Esophagus squamous epithelium (tissue), 5 donors: ENCODE measurements around the gene ALDH1L1. TPM values are rescaled to one million over a fixed set of nuclear protein-coding genes. Genes with fewer than 3 reads are reported as not detected.

ENCODE experiments used
- DNase-seq: peaks from one replicate; lab custom pipeline; 2025; lab: John Stamatoyannopoulos, UW
- H3K27ac ChIP-seq, 4 donors: fragments of 200-600 bp; sonication (generic); one replicate each; pipeline ENCODE4 v1.5.1; 2016 to 2019; ENCODE audit warnings: mild to moderate bottlenecking in 1 of 4
- H3K27me3 ChIP-seq, 4 donors: fragments of 200-600 bp; sonication (generic); 1 replicate in 3 of 4; 2 replicates in 1 of 4; pipeline versions ENCODE4 v1.5.1 to v1.6.0; 2017 to 2021; ENCODE audit warnings: antibody characterized with exemption in 1 of 4
- H3K36me3 ChIP-seq, 3 donors: fragments of 200-600 bp; sonication (generic); one replicate each; pipeline ENCODE4 v1.5.1; 2016 to 2019
- H3K4me1 ChIP-seq, 3 donors: fragments of 200-600 bp; sonication (generic); one replicate each; pipeline ENCODE4 v1.5.1; 2017 to 2019
- H3K4me3 ChIP-seq, 4 donors: fragments of 200-600 bp; sonication (generic); 1 replicate in 3 of 4; 2 replicates in 1 of 4; pipeline ENCODE4 v1.5.1; 2016 to 2019; ENCODE audit warnings: mild to moderate bottlenecking in 2 of 4, moderate library complexity in 1 of 4
- H3K9me3 ChIP-seq, 3 donors: fragments of 200-600 bp; sonication (generic); one replicate each; pipeline ENCODE4 v1.5.1; 2016 to 2019
- CTCF ChIP-seq, 6 experiments: fragments of 450-650 bp in 4 of 6; fragments of 200-600 bp in 2 of 6; sonication (generic) in 2 of 6; IDR thresholded peaks; one replicate each; pipeline ENCODE4 v1.5.1; 2016 to 2019; ENCODE audit warnings: antibody characterized with exemption in 6 of 6, mild to moderate bottlenecking in 4 of 6, moderate library complexity in 4 of 6
- POLR2A ChIP-seq, 4 donors: fragments of 450-650 bp; IDR thresholded peaks; one replicate each; pipeline ENCODE4 v1.6.1; 2017; ENCODE audit warnings: antibody characterized with exemption in 4 of 4, mild to moderate bottlenecking in 4 of 4, moderate library complexity in 3 of 4
- WGBS, 2 donors: methylation state at CpG; one replicate each; pipeline ENCODE4 v1.1.5; 2018; 5-methylcytosine and 5-hydroxymethylcytosine counted together
- intact Hi-C: fragments of 100-400 bp; cut with DNase I; formaldehyde crosslinking; loops from one replicate; pipeline ENCODE4 v1.15.0; 2022
- total RNA-seq, 4 donors: library from RNA; depleted of rRNA; stranded (reverse); fragments of >200 nt; gene quantifications; one replicate each; pipeline ENCODE4 v1.1.0, GENCODE V29; 2016
- donor health status: DM: yes; HTN: yes; CAD: no.

ALDH1L1 gene
- total RNA-seq, 4 donors from 2014 or later, result 1.6 to 19.3 (median 4.4) TPM

GRCh38 chr3:126147147-126147931, 33.0 kb downstream of the ALDH1L1 start:
- intact Hi-C loops, result no loop called here
- DNase-seq, result no peak
- Histone ChIP-seq H3K36me3 (no peaks in the 10 kb centered on the region), H3K27me3 (no peaks in the 10 kb centered on the region), H3K27ac (no peak overlapping the region), H3K4me1 (no peaks in the 10 kb centered on the region), H3K4me3 (no peak overlapping the region), H3K9me3 (no peaks in the 10 kb centered on the region)
- WGBS, 2 donors, result 65 to 78% methylated on average over 4 to 5 of the region's 7 CpGs
- TF ChIP-seq CTCF (IDR thresholded peaks at IDR 0.05), result no peak
- TF ChIP-seq POLR2A (IDR thresholded peaks at IDR 0.05), result no peak

GRCh38 chr3:126146525-126147146, 33.8 kb downstream of the ALDH1L1 start:
- H3K36me3 ChIP-seq, result no peaks in the 10 kb centered on the region
- intact Hi-C loops, result no loop called here
- no peak overlapping the region for H3K27ac ChIP-seq
- WGBS, 2 donors, result 76 to 96% methylated on average over 2 to 5 of the region's 6 CpGs
- H3K27me3 ChIP-seq, result no peaks in the 10 kb centered on the region
- no peaks in the 10 kb centered on the region for H3K4me1 ChIP-seq
- TF ChIP-seq CTCF (IDR thresholded peaks at IDR 0.05) (no peak), POLR2A (IDR thresholded peaks at IDR 0.05) (no peak)
- no peak for DNase-seq
- H3K9me3 ChIP-seq, result no peaks in the 10 kb centered on the region
- no peak overlapping the region for H3K4me3 ChIP-seq

GRCh38 chr3:126146034-126146433, 34.4 kb downstream of the ALDH1L1 start:
- Histone ChIP-seq H3K27ac (no peak overlapping the region), H3K36me3 (no peaks in the 10 kb centered on the region), H3K9me3 (no peaks in the 10 kb centered on the region), H3K4me1 (no peaks in the 10 kb centered on the region), H3K4me3 (no peak overlapping the region), H3K27me3 (no peaks in the 10 kb centered on the region)
- intact Hi-C loops, result no loop called here
- DNase-seq, result no peak
- 86 to 100% methylated on average over 1 of the region's 4 CpGs for WGBS, 2 donors
- TF ChIP-seq POLR2A (IDR thresholded peaks at IDR 0.05), result no peak
- no peak for TF ChIP-seq CTCF (IDR thresholded peaks at IDR 0.05)

GRCh38 chr3:126142652-126143051, 37.7 kb downstream of the ALDH1L1 start:
- Histone ChIP-seq H3K27ac (no peak overlapping the region), H3K9me3 (no peaks in the 10 kb centered on the region), H3K36me3 (no peaks in the 10 kb centered on the region), H3K4me1 (no peaks in the 10 kb centered on the region), H3K4me3 (no peak overlapping the region), H3K27me3 (peaks cover 0 to 5% (median 0%) of the 10 kb centered on the region in 4 donors)
- intact Hi-C loops, result no loop called here
- no peak for DNase-seq
- TF ChIP-seq CTCF (IDR thresholded peaks at IDR 0.05), result no peak
- TF ChIP-seq POLR2A (IDR thresholded peaks at IDR 0.05), result no peak
- 50 to 58% methylated on average over 3 of the region's 3 CpGs for WGBS, 2 donors

- H3K4me3 ChIP-seq, result no peak overlapping the region
- DNase-seq, result no peak
- H3K36me3 ChIP-seq, result no peaks in the 10 kb centered on the region
- peaks cover 0 to 6% (median 0%) of the 10 kb centered on the region in 3 donors for H3K4me1 ChIP-seq
- intact Hi-C loops, result no loop called here
- H3K27ac ChIP-seq, result no peak overlapping the region
- TF ChIP-seq POLR2A (IDR thresholded peaks at IDR 0.05), result no peak
- no peak for TF ChIP-seq CTCF (IDR thresholded peaks at IDR 0.05)
- no peaks in the 10 kb centered on the region for H3K9me3 ChIP-seq
- 81 to 89% methylated on average over 6 to 7 of the region's 8 CpGs for WGBS, 2 donors
- peaks cover 0 to 26% (median 0%) of the 10 kb centered on the region in 4 donors for H3K27me3 ChIP-seq
These were observed 42.8 kb downstream of the ALDH1L1 start for GRCh38 chr3:126137490-126138130.
